Midbrain (tissue), 1 donor: Measurements from ENCODE around the gene NECAB3.

ENCODE experiments used
- DNase-seq: peaks from one replicate; lab custom pipeline; 2025; lab: John Stamatoyannopoulos, UW

NECAB3 gene

GRCh38 chr20:33677991-33678702 is 3.9 kb upstream of the NECAB3 start:
- no peak for DNase-seq

GRCh38 chr20:33676652-33677645 is 2.7 kb upstream of the NECAB3 start:
- DNase-seq: no peak

- DNase-seq: no peak
These were observed 1.9 kb upstream of the NECAB3 start for GRCh38 chr20:33676121-33676520.

GRCh38 chr20:33675136-33675959 is 1.1 kb upstream of the NECAB3 start:
- no peak for DNase-seq

GRCh38 chr20:33673410-33674293 is 576 bp downstream of the NECAB3 start:
- no peak for DNase-seq

GRCh38 chr20:33673114-33673409 is 1.2 kb downstream of the NECAB3 start:
- DNase-seq: no peak

GRCh38 chr20:33672426-33673113 is 1.7 kb downstream of the NECAB3 start:
- DNase-seq: no peak

GRCh38 chr20:33671573-33672288 is 2.5 kb downstream of the NECAB3 start:
- no peak for DNase-seq

- DNase-seq: no peak
These were observed 3.3 kb downstream of the NECAB3 start for GRCh38 chr20:33670715-33671499.

GRCh38 chr20:33669873-33670640 is 4.2 kb downstream of the NECAB3 start:
- DNase-seq: no peak

GRCh38 chr20:33669224-33669623 is 5.0 kb downstream of the NECAB3 start:
- no peak for DNase-seq

GRCh38 chr20:33668466-33669155 is 5.6 kb downstream of the NECAB3 start:
- no peak for DNase-seq

GRCh38 chr20:33667676-33668465 is 6.4 kb downstream of the NECAB3 start:
- peak; percentile 61 for DNase-seq

- DNase-seq: no peak
These were observed 7.0 kb downstream of the NECAB3 start for GRCh38 chr20:33667245-33667675.

GRCh38 chr20:33666293-33667244 is 7.7 kb downstream of the NECAB3 start, which contains the start of gene ACTL10:
TSS of gene ACTL10 (plus strand) at chr20:33666943. CDS start at chr20:33667498, 555 bp downstream.
- peak; percentile 95 for DNase-seq

- no peak for DNase-seq
These were observed 9.5 kb downstream of the NECAB3 start for GRCh38 chr20:33664762-33665144.
